Activated naive CD8-positive, alpha-beta T cell treated with anti-CD3 and anti-CD28 coated beads for 36 hours (primary cell): ENCODE measurements around the gene PKIG. TPM values are rescaled to one million over a fixed set of nuclear protein-coding genes. Genes with fewer than 3 reads are reported as not detected.

Experiments used
- DNase-seq: peaks from one replicate; pipeline ENCODE4 v3.0.0; 2021
- H3K27ac Mint-ChIP-seq: one replicate; pipeline ENCODE4 v1.8.0; 2022; ENCODE audit warnings: mild to moderate bottlenecking, moderate library complexity, mixed read lengths
- H3K27me3 Mint-ChIP-seq: one replicate; pipeline ENCODE4 v1.8.0; 2022; ENCODE audit warnings: mild to moderate bottlenecking, mixed read lengths
- H3K36me3 Mint-ChIP-seq: one replicate; pipeline ENCODE4 v1.8.0; 2021; ENCODE audit warnings: mild to moderate bottlenecking, mixed read lengths
- H3K4me1 Mint-ChIP-seq: one replicate; pipeline ENCODE4 v1.8.0; 2021; ENCODE audit warnings: mixed read lengths
- H3K4me3 Mint-ChIP-seq: one replicate; pipeline ENCODE4 v1.8.0; 2022; ENCODE audit warnings: mild to moderate bottlenecking, moderate library complexity, mixed read lengths
- H3K9me3 Mint-ChIP-seq: one replicate; pipeline ENCODE4 v1.8.0; 2022; ENCODE audit warnings: mixed read lengths
- total RNA-seq, 2 experiments: library from RNA; stranded (reverse); gene quantifications; one replicate each; pipeline ENCODE4 v1.2.3, GENCODE V29; 2021

PKIG gene
- 1 to 10 TPM; 8.8 to 9.2 TPM for total RNA-seq

- no peaks in the 10 kb centered on the region for H3K36me3 Mint-ChIP-seq
- peak within 1 kb of the TSS; percentile 12 for H3K4me3 Mint-ChIP-seq
- no peaks in the 10 kb centered on the region for H3K9me3 Mint-ChIP-seq
- no peak for DNase-seq
- no peaks in the 10 kb centered on the region for H3K27me3 Mint-ChIP-seq
- H3K27ac Mint-ChIP-seq = no peak within 1 kb of the TSS
- H3K4me1 Mint-ChIP-seq = peaks cover 12% of the 10 kb centered on the region
Observed at GRCh38 chr20:44582311-44583025, at the start of gene PKIG. PKIG (plus strand) TSS chr20:44582579; CDS start chr20:44614557, 31,978 bp downstream.

- peak; percentile 14 for DNase-seq
Observed at GRCh38 chr20:44532981-44533331, 49.4 kb upstream of the PKIG start.

GRCh38 chr20:44533928-44534327 lies 48.5 kb upstream of the PKIG start:
- Mint-ChIP-seq H3K4me1 (peaks cover 4% of the 10 kb centered on the region), H3K27me3 (no peaks in the 10 kb centered on the region), H3K9me3 (no peaks in the 10 kb centered on the region), H3K4me3 (no peak overlapping the region), H3K36me3 (no peaks in the 10 kb centered on the region), H3K27ac (no peak overlapping the region)
- DNase-seq = no peak

More at GRCh38 chr20:44532981-44533331, 49.4 kb upstream of the PKIG start:
- H3K36me3 Mint-ChIP-seq = no peaks in the 10 kb centered on the region
- H3K27me3 Mint-ChIP-seq = no peaks in the 10 kb centered on the region
- no peak overlapping the region for H3K27ac Mint-ChIP-seq
- H3K9me3 Mint-ChIP-seq = no peaks in the 10 kb centered on the region
- H3K4me3 Mint-ChIP-seq = no peak overlapping the region
- peaks cover 4% of the 10 kb centered on the region for H3K4me1 Mint-ChIP-seq

- H3K36me3 Mint-ChIP-seq = no peaks in the 10 kb centered on the region
- no peak overlapping the region for H3K27ac Mint-ChIP-seq
- H3K27me3 Mint-ChIP-seq = no peaks in the 10 kb centered on the region
- no peak for DNase-seq
- H3K4me1 Mint-ChIP-seq = peaks cover 2% of the 10 kb centered on the region
- H3K9me3 Mint-ChIP-seq = no peaks in the 10 kb centered on the region
- no peak overlapping the region for H3K4me3 Mint-ChIP-seq
Observed at GRCh38 chr20:44536175-44536574, 46.2 kb upstream of the PKIG start.

GRCh38 chr20:44537993-44538392 lies 44.4 kb upstream of the PKIG start:
- no peak for DNase-seq
- Mint-ChIP-seq H3K4me3 (no peak overlapping the region), H3K27ac (no peak overlapping the region), H3K4me1 (no peaks in the 10 kb centered on the region), H3K27me3 (no peaks in the 10 kb centered on the region), H3K36me3 (no peaks in the 10 kb centered on the region), H3K9me3 (no peaks in the 10 kb centered on the region)

- no peaks in the 10 kb centered on the region for H3K4me1 Mint-ChIP-seq
- no peak overlapping the region for H3K4me3 Mint-ChIP-seq
- DNase-seq = no peak
- H3K27ac Mint-ChIP-seq = no peak overlapping the region
- H3K9me3 Mint-ChIP-seq = no peaks in the 10 kb centered on the region
- no peaks in the 10 kb centered on the region for H3K27me3 Mint-ChIP-seq
- no peaks in the 10 kb centered on the region for H3K36me3 Mint-ChIP-seq
Observed at GRCh38 chr20:44540834-44541233, 41.5 kb upstream of the PKIG start.

- H3K4me1 Mint-ChIP-seq = no peaks in the 10 kb centered on the region
- no peaks in the 10 kb centered on the region for H3K36me3 Mint-ChIP-seq
- DNase-seq = no peak
- no peaks in the 10 kb centered on the region for H3K27me3 Mint-ChIP-seq
- no peak overlapping the region for H3K4me3 Mint-ChIP-seq
- no peaks in the 10 kb centered on the region for H3K9me3 Mint-ChIP-seq
- no peak overlapping the region for H3K27ac Mint-ChIP-seq
Observed at GRCh38 chr20:44541992-44542391, 40.4 kb upstream of the PKIG start.

GRCh38 chr20:44542890-44543289 lies 39.5 kb upstream of the PKIG start:
- Mint-ChIP-seq H3K36me3 (no peaks in the 10 kb centered on the region), H3K4me1 (no peaks in the 10 kb centered on the region)

GRCh38 chr20:44543358-44543757 lies 39.0 kb upstream of the PKIG start:
- no peaks in the 10 kb centered on the region for H3K36me3 Mint-ChIP-seq
- DNase-seq = no peak
- no peaks in the 10 kb centered on the region for H3K9me3 Mint-ChIP-seq
- H3K4me3 Mint-ChIP-seq = no peak overlapping the region
- no peaks in the 10 kb centered on the region for H3K4me1 Mint-ChIP-seq
- H3K27ac Mint-ChIP-seq = no peak overlapping the region
- no peaks in the 10 kb centered on the region for H3K27me3 Mint-ChIP-seq

More at GRCh38 chr20:44542890-44543289, 39.5 kb upstream of the PKIG start:
- DNase-seq = no peak
- no peak overlapping the region for H3K4me3 Mint-ChIP-seq
- H3K27me3 Mint-ChIP-seq = no peaks in the 10 kb centered on the region
- no peak overlapping the region for H3K27ac Mint-ChIP-seq
- no peaks in the 10 kb centered on the region for H3K9me3 Mint-ChIP-seq

GRCh38 chr20:44544263-44544662 lies 38.1 kb upstream of the PKIG start:
- H3K27me3 Mint-ChIP-seq = no peaks in the 10 kb centered on the region
- no peaks in the 10 kb centered on the region for H3K4me1 Mint-ChIP-seq
- no peak for DNase-seq
- no peak overlapping the region for H3K27ac Mint-ChIP-seq
- H3K9me3 Mint-ChIP-seq = no peaks in the 10 kb centered on the region
- no peak overlapping the region for H3K4me3 Mint-ChIP-seq
- H3K36me3 Mint-ChIP-seq = no peaks in the 10 kb centered on the region

- no peak overlapping the region for H3K4me3 Mint-ChIP-seq
- no peaks in the 10 kb centered on the region for H3K36me3 Mint-ChIP-seq
Observed at GRCh38 chr20:44547419-44547818, 35.0 kb upstream of the PKIG start.

GRCh38 chr20:44549123-44549522 lies 33.3 kb upstream of the PKIG start:
- Mint-ChIP-seq H3K36me3 (no peaks in the 10 kb centered on the region), H3K9me3 (no peaks in the 10 kb centered on the region), H3K4me1 (peaks cover 12% of the 10 kb centered on the region), H3K27ac (no peak overlapping the region), H3K27me3 (no peaks in the 10 kb centered on the region), H3K4me3 (no peak overlapping the region)
- no peak for DNase-seq

More at GRCh38 chr20:44547419-44547818, 35.0 kb upstream of the PKIG start:
- no peak overlapping the region for H3K27ac Mint-ChIP-seq
- no peaks in the 10 kb centered on the region for H3K9me3 Mint-ChIP-seq
- no peaks in the 10 kb centered on the region for H3K27me3 Mint-ChIP-seq
- no peak for DNase-seq
- no peaks in the 10 kb centered on the region for H3K4me1 Mint-ChIP-seq

GRCh38 chr20:44552050-44552449 lies 30.3 kb upstream of the PKIG start:
- no peaks in the 10 kb centered on the region for H3K27me3 Mint-ChIP-seq
- no peaks in the 10 kb centered on the region for H3K9me3 Mint-ChIP-seq
- no peak for DNase-seq
- no peak overlapping the region for H3K4me3 Mint-ChIP-seq
- peaks cover 12% of the 10 kb centered on the region for H3K4me1 Mint-ChIP-seq
- H3K27ac Mint-ChIP-seq = no peak overlapping the region
- no peaks in the 10 kb centered on the region for H3K36me3 Mint-ChIP-seq

GRCh38 chr20:44552568-44552949 lies 29.8 kb upstream of the PKIG start:
- H3K27ac Mint-ChIP-seq = peak overlapping the region; percentile 22
- H3K36me3 Mint-ChIP-seq = no peaks in the 10 kb centered on the region
- no peak overlapping the region for H3K4me3 Mint-ChIP-seq
- H3K9me3 Mint-ChIP-seq = no peaks in the 10 kb centered on the region
- peaks cover 12% of the 10 kb centered on the region for H3K4me1 Mint-ChIP-seq
- DNase-seq = no peak
- H3K27me3 Mint-ChIP-seq = no peaks in the 10 kb centered on the region

- Mint-ChIP-seq H3K27ac (peak overlapping the region; percentile 22), H3K9me3 (no peaks in the 10 kb centered on the region), H3K4me3 (no peak overlapping the region)
Observed at GRCh38 chr20:44552950-44553908, 29.1 kb upstream of the PKIG start.

More at GRCh38 chr20:44552950-44553908, 29.1 kb upstream of the PKIG start:
- Mint-ChIP-seq H3K4me1 (peaks cover 12% of the 10 kb centered on the region), H3K36me3 (no peaks in the 10 kb centered on the region), H3K27me3 (no peaks in the 10 kb centered on the region)
- no peak for DNase-seq
